Testis (tissue), 3 donors: ENCODE measurements around the gene ICOS. TPM values are rescaled to one million over a fixed set of nuclear protein-coding genes. Genes with fewer than 3 reads are reported as not detected.
"Not testable (repeated sequence)": the region's sequence is repeated elsewhere in the genome, so short reads cannot be mapped to it uniquely, and the experiment has no call there.

Source experiments
- DNase-seq: peaks from one replicate; pipeline ENCODE4 v3.0.0-alpha.2; 2019
- H3K27ac ChIP-seq, 2 donors: fragments of 200-600 bp; sonication (generic); one replicate each; pipeline ENCODE4 v1.5.1; 2019
- H3K27me3 ChIP-seq: fragments of 200-600 bp; sonication (generic); one replicate; pipeline ENCODE4 v1.5.1; 2019
- H3K36me3 ChIP-seq: fragments of 200-600 bp; sonication (generic); one replicate; pipeline ENCODE4 v1.5.1; 2017; ENCODE audit warnings: low read depth; ENCODE audit errors: missing control alignments
- H3K4me1 ChIP-seq: fragments of 200-600 bp; sonication (generic); one replicate; pipeline ENCODE4 v1.5.1; 2019
- H3K4me3 ChIP-seq, 2 donors: fragments of 200-600 bp; sonication (generic); one replicate each; pipeline ENCODE4 v1.5.1; 2017 to 2019
- H3K9me3 ChIP-seq: fragments of 200-600 bp; sonication (generic); one replicate; pipeline ENCODE4 v1.5.1; 2017
- POLR2A ChIP-seq: fragments of 450-650 bp; IDR thresholded peaks from one replicate; pipeline ENCODE4 v1.6.1; 2017; ENCODE audit warnings: antibody characterized with exemption, mild to moderate bottlenecking, moderate library complexity
- WGBS, 2 donors: methylation state at CpG; one replicate each; pipeline ENCODE4 v1.1.5; 2018; 5-methylcytosine and 5-hydroxymethylcytosine counted together
- intact Hi-C: fragments of 100-400 bp; cut with DNase I; formaldehyde crosslinking; loops from one replicate; pipeline ENCODE4 v1.15.1; 2023; ENCODE audit warnings: low total_unique reads
- polyA plus RNA-seq: library from polyadenylated mRNA; stranded (reverse); fragments of 350-450 nt; fragmentation: Illumina TruSeq; extraction: RNeasy Lipid Tissue Mini Kit (QIAGEN cat#74804); gene quantifications from one replicate; pipeline ENCODE4 v1.2.3, GENCODE V29; 2014; ENCODE audit warnings: low read depth, low replicate concordance; ENCODE audit not compliant: insufficient read depth
- total RNA-seq, 2 donors: library from RNA; depleted of rRNA; stranded (reverse); fragments of >200 nt; gene quantifications; one replicate each; pipeline ENCODE4 v1.2.3, GENCODE V29; 2016
- TF ChIP-seq, protein P1 (sequence below), 3 experiments: fragments of 450-650 bp in 2 of 3; fragments of 200-600 bp in 1 of 3; sonication (generic) in 1 of 3; IDR thresholded peaks; one replicate each; pipeline ENCODE4 v1.5.1; 2016 to 2019; ENCODE audit warnings: antibody characterized with exemption in 3 of 3, mild to moderate bottlenecking in 2 of 3, moderate library complexity in 1 of 3

The ICOS gene
- total and polyA plus RNA-seq, 3 donors from 2014 or later: 0.16 to 0.91 (median 0.62) TPM

DNA sequence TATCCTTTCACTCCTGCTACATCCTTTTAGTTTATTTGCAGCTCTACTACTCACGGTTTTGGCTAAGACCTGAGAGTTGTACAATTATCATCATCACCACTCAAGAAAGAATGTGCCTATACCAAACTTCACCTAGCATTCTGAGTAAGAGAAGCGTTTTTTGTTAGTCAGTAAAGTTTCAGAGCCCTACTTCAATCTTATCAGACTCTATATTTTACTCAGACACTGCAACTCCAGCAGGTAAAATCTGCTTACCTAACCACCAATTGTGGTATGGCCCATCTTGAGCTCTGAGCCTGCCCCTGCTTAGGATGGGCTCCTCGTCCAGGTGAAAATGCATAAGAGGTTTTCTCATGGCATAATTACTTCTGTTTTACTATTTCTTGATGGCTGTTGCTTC lies 37.1 kb downstream of the ICOS start:
- H3K4me3 ChIP-seq: no peak overlapping the region
- no peak for DNase-seq
- intact Hi-C loops: no loop called here
- H3K27me3 ChIP-seq: no peaks in the 10 kb centered on the region
- TF ChIP-seq POLR2A: no peak
- TF ChIP-seq, protein P1, sequence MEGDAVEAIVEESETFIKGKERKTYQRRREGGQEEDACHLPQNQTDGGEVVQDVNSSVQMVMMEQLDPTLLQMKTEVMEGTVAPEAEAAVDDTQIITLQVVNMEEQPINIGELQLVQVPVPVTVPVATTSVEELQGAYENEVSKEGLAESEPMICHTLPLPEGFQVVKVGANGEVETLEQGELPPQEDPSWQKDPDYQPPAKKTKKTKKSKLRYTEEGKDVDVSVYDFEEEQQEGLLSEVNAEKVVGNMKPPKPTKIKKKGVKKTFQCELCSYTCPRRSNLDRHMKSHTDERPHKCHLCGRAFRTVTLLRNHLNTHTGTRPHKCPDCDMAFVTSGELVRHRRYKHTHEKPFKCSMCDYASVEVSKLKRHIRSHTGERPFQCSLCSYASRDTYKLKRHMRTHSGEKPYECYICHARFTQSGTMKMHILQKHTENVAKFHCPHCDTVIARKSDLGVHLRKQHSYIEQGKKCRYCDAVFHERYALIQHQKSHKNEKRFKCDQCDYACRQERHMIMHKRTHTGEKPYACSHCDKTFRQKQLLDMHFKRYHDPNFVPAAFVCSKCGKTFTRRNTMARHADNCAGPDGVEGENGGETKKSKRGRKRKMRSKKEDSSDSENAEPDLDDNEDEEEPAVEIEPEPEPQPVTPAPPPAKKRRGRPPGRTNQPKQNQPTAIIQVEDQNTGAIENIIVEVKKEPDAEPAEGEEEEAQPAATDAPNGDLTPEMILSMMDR (IDR thresholded peaks at IDR 0.05): no peak
- H3K4me1 ChIP-seq: no peaks in the 10 kb centered on the region
- H3K9me3 ChIP-seq: no peaks in the 10 kb centered on the region
- no peaks in the 10 kb centered on the region for H3K36me3 ChIP-seq
- 90 to 94% methylated on average over 3 of the region's 3 CpGs for WGBS, 2 donors
- H3K27ac ChIP-seq: no peak overlapping the region

- Histone ChIP-seq H3K36me3 (no peaks in the 10 kb centered on the region), H3K9me3 (no peaks in the 10 kb centered on the region), H3K27ac (no peak overlapping the region), H3K4me1 (no peaks in the 10 kb centered on the region), H3K4me3 (no peak overlapping the region), H3K27me3 (no peaks in the 10 kb centered on the region)
- TF ChIP-seq, protein P1 (IDR thresholded peaks at IDR 0.05): no peak
- TF ChIP-seq POLR2A: no peak
- intact Hi-C loops: no loop called here
- DNase-seq: no peak
- 93 to 96% methylated on average over 2 of the region's 2 CpGs for WGBS, 2 donors
Observed at GRCh38 chr2:203975912-203976311, 39.3 kb downstream of the ICOS start.

DNA sequence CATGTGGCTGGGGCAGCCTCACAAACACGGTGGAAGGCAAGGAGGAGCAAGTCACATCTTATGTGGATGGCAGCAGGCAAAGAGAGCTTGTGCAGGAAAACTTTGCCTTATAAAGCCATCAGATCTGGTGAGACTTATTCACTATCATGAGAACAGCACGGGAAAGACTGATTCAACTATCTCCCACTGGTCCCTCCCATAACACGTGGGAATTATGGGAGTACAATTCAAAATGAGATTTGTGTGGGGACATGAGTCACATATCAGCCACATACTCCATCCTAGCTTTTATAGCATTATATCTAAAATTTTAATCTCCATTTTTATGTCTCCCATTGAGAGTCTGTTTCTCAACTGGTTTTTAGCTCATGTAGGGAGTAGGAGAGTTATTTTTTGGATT lies 45.7 kb downstream of the ICOS start:
- H3K27ac ChIP-seq: no peak overlapping the region
- intact Hi-C loops: no loop called here
- H3K4me1 ChIP-seq: no peaks in the 10 kb centered on the region
- DNase-seq: no peak
- no peak overlapping the region for H3K4me3 ChIP-seq
- no peaks in the 10 kb centered on the region for H3K36me3 ChIP-seq
- no peaks in the 10 kb centered on the region for H3K9me3 ChIP-seq
- no peaks in the 10 kb centered on the region for H3K27me3 ChIP-seq
- TF ChIP-seq, protein P1 (IDR thresholded peaks at IDR 0.05): no peak
- TF ChIP-seq POLR2A: no peak
- WGBS, 2 donors: 78 to 84% methylated on average over 3 of the region's 3 CpGs

- Histone ChIP-seq H3K4me3 (no peak overlapping the region), H3K36me3 (no peaks in the 10 kb centered on the region), H3K9me3 (no peaks in the 10 kb centered on the region), H3K4me1 (no peaks in the 10 kb centered on the region), H3K27ac (no peak overlapping the region), H3K27me3 (no peaks in the 10 kb centered on the region)
- TF ChIP-seq POLR2A: no peak
- TF ChIP-seq, protein P1 (IDR thresholded peaks at IDR 0.05): no peak
- DNase-seq: no peak
- intact Hi-C loops: no loop called here
- WGBS, 2 donors: 68 to 76% methylated on average over 5 of the region's 5 CpGs
Observed at GRCh38 chr2:203983064-203983715, 46.6 kb downstream of the ICOS start.

GRCh38 chr2:203985978-203986377 lies 49.4 kb downstream of the ICOS start:
- H3K36me3 ChIP-seq, H3K9me3 ChIP-seq, H3K27ac ChIP-seq, DNase-seq, H3K27me3 ChIP-seq, intact Hi-C loops, H3K4me1 ChIP-seq, H3K4me3 ChIP-seq: not testable (repeated sequence)
- 72 to 95% methylated on average over 3 of the region's 3 CpGs for WGBS, 2 donors
